SK-N-MC (cell line): ENCODE measurements around the gene KIAA1217.

Experiments used
- EZH2 ChIP-seq: fragments of 200-600 bp; sonication (generic); IDR thresholded peaks from one replicate; pipeline ENCODE4 v1.6.1; 2017; ENCODE audit warnings: antibody characterized with exemption
- FOXP2 ChIP-seq: optimal IDR thresholded peaks from 2 replicates; pipeline ENCODE3; 2011; ENCODE audit warnings: mild to moderate bottlenecking, moderate library complexity; ENCODE audit not compliant: insufficient read depth; ENCODE audit errors: extremely low read length, control extremely low read depth
- POLR2AphosphoS5 ChIP-seq: IDR thresholded peaks from 2 replicates; pipeline ENCODE4 v1.6.1; 2012; ENCODE audit warnings: mild to moderate bottlenecking, low read depth, low read length, borderline replicate concordance

DNA sequence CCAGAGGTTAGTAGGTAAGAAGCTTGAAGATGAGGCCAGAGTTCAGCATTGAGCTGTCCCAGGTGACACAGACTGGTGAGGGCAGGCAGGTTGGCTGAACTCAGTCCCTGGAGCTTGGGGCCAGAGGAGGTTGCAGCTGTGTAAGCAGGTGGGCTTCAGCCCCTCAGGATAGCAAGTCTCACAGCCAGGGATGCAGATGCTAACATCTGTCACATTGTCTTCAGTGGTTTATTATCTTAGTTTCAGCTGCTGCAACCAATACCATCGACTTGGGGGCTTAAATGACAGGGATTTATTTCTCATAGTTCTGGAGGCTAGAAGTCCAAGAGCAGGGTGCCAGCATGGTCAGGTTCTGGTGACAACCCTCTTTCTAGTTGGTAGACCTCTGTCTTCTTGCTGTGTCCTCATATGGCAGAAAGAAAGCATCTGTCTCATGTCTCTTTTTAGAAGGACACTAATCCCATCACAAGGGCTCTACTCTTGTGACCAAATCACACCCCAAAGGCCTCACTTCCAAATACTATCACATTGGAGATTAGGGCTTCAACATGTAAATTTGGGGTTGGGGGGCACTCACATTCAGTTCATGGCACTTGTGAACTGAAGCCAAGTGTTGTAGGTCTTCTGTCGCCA lies 146.2 kb downstream of the KIAA1217 start:
- TF ChIP-seq POLR2AphosphoS5 (no peak), EZH2 (no peak), FOXP2 (no peak)
